Brain microvascular endothelial cell (primary cell): ENCODE results near the gene C10orf67.
"Not testable (repeated sequence)": the region's sequence is repeated elsewhere in the genome, so short reads cannot be mapped to it uniquely, and the experiment has no call there.

ENCODE experiments used
- DNase-seq: peaks from one replicate; pipeline ENCODE4 v3.0.0-alpha.2; 2020
- H3K27ac ChIP-seq: fragments of 250-450 bp; sonication (Bioruptor Pico); 2 replicates; pipeline ENCODE4 v1.5.1; 2020; ENCODE audit warnings: mild to moderate bottlenecking, moderate library complexity
- H3K27me3 ChIP-seq: fragments of 250-450 bp; sonication (Bioruptor Pico); replicated peaks from 2 replicates; pipeline ENCODE4 v1.5.1; 2020; ENCODE audit warnings: mild to moderate bottlenecking
- H3K36me3 ChIP-seq: fragments of 250-450 bp; sonication (Bioruptor Pico); replicated peaks from 2 replicates; pipeline ENCODE4 v1.5.1; 2020; ENCODE audit warnings: mild to moderate bottlenecking
- H3K4me3 ChIP-seq: 2 replicates; pipeline ENCODE4 v1.5.1; 2011; ENCODE audit warnings: low read depth, mild to moderate bottlenecking, control low read depth, low read length, moderate library complexity
- in situ Hi-C: cut with HindIII; loops from 2 replicates; pipeline ENCODE4 v1.10.0; 2017; ENCODE audit warnings: low sequenced_read_pairs, low pct_ligation_motif_present
- TF ChIP-seq, protein P1 (sequence below): IDR thresholded peaks from 2 replicates; pipeline ENCODE4 v1.5.1; 2011; ENCODE audit warnings: low read depth, mild to moderate bottlenecking, moderate library complexity, low read length, control low read depth, inconsistent platforms; ENCODE audit errors: missing control alignments

C10orf67 gene

DNA sequence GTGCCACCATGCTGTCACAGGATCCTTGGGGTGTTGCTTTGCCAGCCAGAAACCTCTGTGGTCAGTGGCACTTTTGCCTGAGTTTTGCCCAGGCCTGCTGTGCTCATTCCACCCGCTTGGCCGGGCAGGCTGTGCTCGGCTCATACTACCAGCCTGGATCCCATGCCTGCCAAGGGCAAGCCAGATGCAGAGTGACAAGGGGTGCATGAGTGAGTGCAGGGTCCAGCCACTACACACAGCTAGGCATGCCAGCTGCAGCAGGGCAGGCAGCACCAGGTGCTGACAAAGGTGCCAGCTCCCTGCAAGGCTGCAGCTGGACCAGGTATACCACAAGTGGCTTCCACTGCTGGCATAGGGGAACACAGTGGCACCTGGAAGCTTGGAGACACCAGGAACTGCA is 28.6 kb downstream of the C10orf67 start:
- TF ChIP-seq, protein P1, sequence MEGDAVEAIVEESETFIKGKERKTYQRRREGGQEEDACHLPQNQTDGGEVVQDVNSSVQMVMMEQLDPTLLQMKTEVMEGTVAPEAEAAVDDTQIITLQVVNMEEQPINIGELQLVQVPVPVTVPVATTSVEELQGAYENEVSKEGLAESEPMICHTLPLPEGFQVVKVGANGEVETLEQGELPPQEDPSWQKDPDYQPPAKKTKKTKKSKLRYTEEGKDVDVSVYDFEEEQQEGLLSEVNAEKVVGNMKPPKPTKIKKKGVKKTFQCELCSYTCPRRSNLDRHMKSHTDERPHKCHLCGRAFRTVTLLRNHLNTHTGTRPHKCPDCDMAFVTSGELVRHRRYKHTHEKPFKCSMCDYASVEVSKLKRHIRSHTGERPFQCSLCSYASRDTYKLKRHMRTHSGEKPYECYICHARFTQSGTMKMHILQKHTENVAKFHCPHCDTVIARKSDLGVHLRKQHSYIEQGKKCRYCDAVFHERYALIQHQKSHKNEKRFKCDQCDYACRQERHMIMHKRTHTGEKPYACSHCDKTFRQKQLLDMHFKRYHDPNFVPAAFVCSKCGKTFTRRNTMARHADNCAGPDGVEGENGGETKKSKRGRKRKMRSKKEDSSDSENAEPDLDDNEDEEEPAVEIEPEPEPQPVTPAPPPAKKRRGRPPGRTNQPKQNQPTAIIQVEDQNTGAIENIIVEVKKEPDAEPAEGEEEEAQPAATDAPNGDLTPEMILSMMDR, result no peak
- Histone ChIP-seq H3K27me3 (no peaks in the 10 kb centered on the region), H3K4me3 (no peak overlapping the region), H3K27ac (no peak overlapping the region), H3K36me3 (no peaks in the 10 kb centered on the region)
- DNase-seq, result no peak
- in situ Hi-C loops, result loop anchor here (25.0 kb wide), 1 partner anchor 221 kb away; no protein-coding TSS in a partner anchor

- in situ Hi-C loops, result loop anchor here (25.0 kb wide), 1 partner anchor 222 kb away; no protein-coding TSS in a partner anchor
- Histone ChIP-seq H3K4me3 (no peak overlapping the region), H3K27ac (no peak overlapping the region), H3K36me3 (no peaks in the 10 kb centered on the region), H3K27me3 (no peaks in the 10 kb centered on the region)
- TF ChIP-seq, protein P1, result peak; percentile 58
- peak; percentile 75 for DNase-seq
These were observed 29.8 kb downstream of the C10orf67 start for GRCh38 chr10:23314835-23315239.

- H3K36me3 ChIP-seq, result no peaks in the 10 kb centered on the region
- H3K4me3 ChIP-seq, result no peak overlapping the region
- DNase-seq, result no peak
- TF ChIP-seq, protein P1, result no peak
- H3K27me3 ChIP-seq, result no peaks in the 10 kb centered on the region
- no peak overlapping the region for H3K27ac ChIP-seq
- in situ Hi-C loops, result loop anchor here (25.0 kb wide), 1 partner anchor 226 kb away; no protein-coding TSS in a partner anchor
These were observed 33.6 kb downstream of the C10orf67 start for GRCh38 chr10:23311034-23311433.

GRCh38 chr10:23310404-23310803 is 34.2 kb downstream of the C10orf67 start:
- no peaks in the 10 kb centered on the region for H3K36me3 ChIP-seq
- H3K27me3 ChIP-seq, result no peaks in the 10 kb centered on the region
- TF ChIP-seq, protein P1, result no peak
- DNase-seq, result no peak
- in situ Hi-C loops, result loop anchor here (25.0 kb wide), 1 partner anchor 227 kb away; no protein-coding TSS in a partner anchor
- no peak overlapping the region for H3K4me3 ChIP-seq
- H3K27ac ChIP-seq, result no peak overlapping the region

GRCh38 chr10:23299961-23300360 is 44.6 kb downstream of the C10orf67 start:
- in situ Hi-C loops, result loop anchor here (25.0 kb wide), 1 partner anchor 237 kb away; no protein-coding TSS in a partner anchor
- DNase-seq, H3K36me3 ChIP-seq, H3K27me3 ChIP-seq, H3K4me3 ChIP-seq, H3K27ac ChIP-seq: not testable (repeated sequence)

DNA sequence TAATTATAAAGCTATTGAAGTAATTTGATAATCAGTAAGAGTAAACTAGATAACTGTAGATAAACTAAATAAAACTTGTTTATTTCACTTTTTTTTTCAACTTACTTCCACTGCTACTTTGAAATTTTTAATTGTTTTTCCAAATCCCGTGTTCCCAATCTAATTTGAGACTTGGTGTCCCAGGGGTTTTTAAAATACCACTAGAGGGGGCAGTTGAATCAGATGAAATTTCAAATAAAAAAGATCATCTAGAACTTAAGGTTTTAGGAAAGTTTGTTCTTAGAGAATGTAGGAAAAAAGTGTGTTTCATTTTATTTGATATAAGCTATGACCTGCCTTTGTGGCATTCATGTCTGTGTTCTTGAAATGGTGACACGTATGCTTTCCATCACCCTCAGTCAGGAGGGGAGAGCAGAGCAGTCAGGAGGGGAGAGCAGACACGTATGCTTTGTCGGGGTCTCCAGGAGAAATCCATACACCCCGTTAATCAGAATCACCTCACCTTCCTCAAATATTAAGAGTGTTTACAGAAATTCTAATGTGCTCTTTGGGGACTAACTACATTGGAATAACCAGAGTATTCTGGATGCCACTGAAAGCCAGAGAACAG is 49.9 kb downstream of the C10orf67 start:
- TF ChIP-seq, protein P1, result peak; percentile 46
- in situ Hi-C loops, result no loop called here
- DNase-seq, result no peak
- Histone ChIP-seq H3K27me3 (no peaks in the 10 kb centered on the region), H3K36me3 (no peaks in the 10 kb centered on the region), H3K4me3 (no peak overlapping the region), H3K27ac (no peak overlapping the region)
